SH-SY5Y (cell line): ENCODE data around the gene PAIP2B.

Source experiments
- GATA2 ChIP-seq: IDR thresholded peaks from 2 replicates; pipeline ENCODE4 v1.6.1; 2011; ENCODE audit warnings: mild to moderate bottlenecking, low read depth, low read length
- GATA3 ChIP-seq: IDR thresholded peaks from 2 replicates; pipeline ENCODE4 v1.6.1; 2011; ENCODE audit warnings: low read depth, mild to moderate bottlenecking, low read length, moderate library complexity

- TF ChIP-seq GATA3 (no peak), GATA2 (0 out of 2 replicates have a peak, but pooled peaks have one; percentile 36)
Measured at GRCh38 chr2:71226965-71227560, at the start of gene PAIP2B.
